NT2/D1 (cell line): Measurements from ENCODE around the gene CSRNP2.

Experiments
- YY1 ChIP-seq: IDR thresholded peaks from 2 replicates; pipeline ENCODE4 v1.6.1; 2011; ENCODE audit not compliant: insufficient read length, insufficient read depth
- ZNF274 ChIP-seq: IDR thresholded peaks from 2 replicates; pipeline ENCODE4 v1.6.1; 2011; ENCODE audit warnings: mild to moderate bottlenecking, low read depth, low read length

- no peak for TF ChIP-seq YY1
- no peak for TF ChIP-seq ZNF274
Observed at GRCh38 chr12:51115533-51115932, 32.1 kb upstream of the CSRNP2 start.
